Calu3 (cell line): ENCODE measurements around the gene MINDY1. TPM values are rescaled to one million over a fixed set of nuclear protein-coding genes. Genes with fewer than 3 reads are reported as not detected.

Source experiments
- BruUV-seq: library from RNA; stranded (reverse); fragments of 400-500 nt; replicated peaks from 2 replicates; lab custom pipeline; 2021; lab: Mats Ljungman, UMichigan
- CTCF ChIA-PET: fragments of 300-600 bp; sonication (Branson Sonifier 250); formaldehyde crosslinking; loops from one replicate; lab custom pipeline; 2022; ENCODE audit warnings: antibody characterized with exemption; lab: Charles Lee
- DNase-seq: peaks from one replicate; pipeline ENCODE4 v3.0.0; 2022
- H3K27ac Mint-ChIP-seq: one replicate; pipeline ENCODE4 v1.8.0; 2022; ENCODE audit warnings: mixed read lengths; ENCODE audit not compliant: unreplicated experiment
- H3K27me3 Mint-ChIP-seq: one replicate; pipeline ENCODE4 v1.8.0; 2022; ENCODE audit warnings: mixed read lengths; ENCODE audit not compliant: unreplicated experiment
- H3K36me3 Mint-ChIP-seq: one replicate; pipeline ENCODE4 v1.8.0; 2022; ENCODE audit warnings: mild to moderate bottlenecking, moderate library complexity, mixed read lengths; ENCODE audit not compliant: insufficient read depth, unreplicated experiment
- H3K4me1 Mint-ChIP-seq: one replicate; pipeline ENCODE4 v1.8.0; 2022; ENCODE audit warnings: mild to moderate bottlenecking, low read depth, mixed read lengths; ENCODE audit not compliant: unreplicated experiment
- H3K4me3 Mint-ChIP-seq: one replicate; pipeline ENCODE4 v1.8.0; 2022; ENCODE audit warnings: mild to moderate bottlenecking, low read depth, moderate library complexity, mixed read lengths; ENCODE audit not compliant: unreplicated experiment
- H3K9me3 Mint-ChIP-seq: one replicate; pipeline ENCODE4 v1.8.0; 2022; ENCODE audit warnings: low read depth, mixed read lengths; ENCODE audit not compliant: unreplicated experiment
- intact Hi-C: fragments of 100-400 bp; cut with micrococcal nuclease; formaldehyde crosslinking; loops from one replicate; pipeline ENCODE4 v1.10.0; 2022; ENCODE audit not compliant: unreplicated experiment
- total RNA-seq: library from RNA; stranded (reverse); gene quantifications from 2 replicates; pipeline ENCODE4 v1.2.3, GENCODE V29; 2022
- TF ChIP-seq, protein P1 (sequence below): fragments of 200-600 bp; IDR thresholded peaks from one replicate; pipeline ENCODE4 v1.8.0; 2022; ENCODE audit warnings: antibody characterized with exemption; ENCODE audit not compliant: unreplicated experiment

Gene MINDY1
- total RNA-seq, 1 experiment from 2014 or later = 17.6 TPM

DNA sequence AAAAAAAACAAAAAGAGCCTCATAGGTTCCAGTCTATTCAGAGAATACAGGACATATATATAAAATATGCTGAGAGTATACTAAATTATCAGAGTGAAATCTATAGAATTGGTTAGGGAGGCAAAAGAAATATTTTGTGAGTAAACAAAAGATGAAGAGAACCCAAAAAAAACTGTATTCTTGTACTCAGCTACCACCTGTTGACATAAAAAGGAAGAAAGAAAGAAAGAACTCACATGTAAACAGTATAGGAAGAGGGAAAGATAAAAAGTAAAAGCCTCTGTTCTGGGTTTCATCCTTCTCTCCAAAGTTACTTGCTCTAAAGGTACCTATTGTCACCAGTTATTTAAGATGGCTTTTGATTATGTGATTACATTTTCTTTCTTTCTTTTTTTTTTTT, 19.8 kb upstream of the MINDY1 start:
- Mint-ChIP-seq H3K4me3 (no peak overlapping the region), H3K27me3 (no peaks in the 10 kb centered on the region), H3K36me3 (peaks cover 10% of the 10 kb centered on the region), H3K27ac (no peak overlapping the region), H3K4me1 (no peaks in the 10 kb centered on the region), H3K9me3 (no peaks in the 10 kb centered on the region)
- no TSS peak for BruUV-seq
- intact Hi-C loops = no loop called here
- TF ChIP-seq, protein P1, sequence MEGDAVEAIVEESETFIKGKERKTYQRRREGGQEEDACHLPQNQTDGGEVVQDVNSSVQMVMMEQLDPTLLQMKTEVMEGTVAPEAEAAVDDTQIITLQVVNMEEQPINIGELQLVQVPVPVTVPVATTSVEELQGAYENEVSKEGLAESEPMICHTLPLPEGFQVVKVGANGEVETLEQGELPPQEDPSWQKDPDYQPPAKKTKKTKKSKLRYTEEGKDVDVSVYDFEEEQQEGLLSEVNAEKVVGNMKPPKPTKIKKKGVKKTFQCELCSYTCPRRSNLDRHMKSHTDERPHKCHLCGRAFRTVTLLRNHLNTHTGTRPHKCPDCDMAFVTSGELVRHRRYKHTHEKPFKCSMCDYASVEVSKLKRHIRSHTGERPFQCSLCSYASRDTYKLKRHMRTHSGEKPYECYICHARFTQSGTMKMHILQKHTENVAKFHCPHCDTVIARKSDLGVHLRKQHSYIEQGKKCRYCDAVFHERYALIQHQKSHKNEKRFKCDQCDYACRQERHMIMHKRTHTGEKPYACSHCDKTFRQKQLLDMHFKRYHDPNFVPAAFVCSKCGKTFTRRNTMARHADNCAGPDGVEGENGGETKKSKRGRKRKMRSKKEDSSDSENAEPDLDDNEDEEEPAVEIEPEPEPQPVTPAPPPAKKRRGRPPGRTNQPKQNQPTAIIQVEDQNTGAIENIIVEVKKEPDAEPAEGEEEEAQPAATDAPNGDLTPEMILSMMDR = no peak
- DNase-seq = no peak
- CTCF ChIA-PET = no interaction called here

DNA sequence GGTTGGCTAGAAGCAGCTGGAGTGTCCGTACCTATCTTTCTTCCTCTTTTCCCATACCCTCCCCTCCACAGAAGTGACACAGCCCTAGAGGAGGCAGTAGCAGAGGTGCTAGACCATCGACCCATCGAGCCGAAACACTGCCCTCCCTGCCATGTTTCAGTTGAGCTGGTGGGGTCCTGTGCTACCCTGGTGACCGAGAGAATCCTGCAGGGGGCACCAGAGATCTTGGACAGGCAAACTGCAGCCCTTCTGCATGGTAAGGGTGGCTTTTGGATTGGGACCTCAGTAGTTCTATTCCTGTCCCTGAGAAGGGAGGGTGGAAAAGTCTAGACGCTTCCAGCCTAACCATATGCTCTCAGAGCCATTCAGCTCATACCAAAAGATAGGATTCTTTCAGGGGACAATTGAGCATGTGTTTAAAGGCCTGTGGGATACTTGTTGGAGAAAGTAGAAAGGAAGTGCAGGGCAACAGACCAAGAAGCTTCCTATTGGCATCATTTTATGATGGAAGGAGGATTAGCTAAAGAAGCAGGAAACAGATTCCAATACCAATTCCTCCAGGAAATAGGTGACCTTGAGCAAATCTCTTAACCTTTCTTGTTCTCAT, 17.9 kb upstream of the MINDY1 start:
- H3K4me1 Mint-ChIP-seq = no peaks in the 10 kb centered on the region
- H3K36me3 Mint-ChIP-seq = peaks cover 10% of the 10 kb centered on the region
- no peak overlapping the region for H3K4me3 Mint-ChIP-seq
- no peaks in the 10 kb centered on the region for H3K27me3 Mint-ChIP-seq
- CTCF ChIA-PET = interaction anchor here (0.6 to 1.6 kb wide), 7 partner anchors 18 to 104 kb away, joined by 3 to 14 read pairs (median 5); partner anchors contain the start of genes C1orf56 and MINDY1
- DNase-seq = peak; percentile 83
- no peaks in the 10 kb centered on the region for H3K9me3 Mint-ChIP-seq
- H3K27ac Mint-ChIP-seq = no peak overlapping the region
- intact Hi-C loops = loop anchor here (2.0 kb wide), 1 partner anchor 132 kb away; the partner anchor contains the start of gene TNFAIP8L2
- TF ChIP-seq, protein P1 = peak; percentile 69
- BruUV-seq = no TSS peak

DNA sequence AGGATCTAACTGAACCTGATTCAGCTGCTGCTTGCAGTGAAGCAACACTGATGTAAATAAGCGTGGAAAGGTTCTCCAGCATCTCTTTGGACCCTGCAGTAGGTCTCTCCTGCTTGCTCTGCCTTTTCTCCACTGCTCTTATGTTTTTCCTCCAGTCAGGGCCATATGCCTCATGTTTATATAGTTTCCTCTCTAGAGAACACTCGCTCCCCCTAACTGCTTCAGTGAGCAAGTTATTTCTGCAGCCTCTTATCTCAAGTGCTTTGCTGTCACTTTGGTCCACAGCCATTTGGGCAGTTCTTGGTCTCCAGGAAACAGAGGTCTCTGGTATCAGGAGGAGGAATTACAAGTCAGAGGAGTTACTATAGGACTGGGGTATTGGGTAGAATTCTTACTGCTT, 6.8 kb upstream of the MINDY1 start:
- Mint-ChIP-seq H3K9me3 (no peaks in the 10 kb centered on the region), H3K27me3 (no peaks in the 10 kb centered on the region), H3K27ac (no peak overlapping the region), H3K4me1 (peaks cover 9% of the 10 kb centered on the region), H3K4me3 (no peak overlapping the region), H3K36me3 (peaks cover 14% of the 10 kb centered on the region)
- no TSS peak for BruUV-seq
- intact Hi-C loops = no loop called here
- TF ChIP-seq, protein P1 = no peak
- CTCF ChIA-PET = no interaction called here
- DNase-seq = no peak

DNA sequence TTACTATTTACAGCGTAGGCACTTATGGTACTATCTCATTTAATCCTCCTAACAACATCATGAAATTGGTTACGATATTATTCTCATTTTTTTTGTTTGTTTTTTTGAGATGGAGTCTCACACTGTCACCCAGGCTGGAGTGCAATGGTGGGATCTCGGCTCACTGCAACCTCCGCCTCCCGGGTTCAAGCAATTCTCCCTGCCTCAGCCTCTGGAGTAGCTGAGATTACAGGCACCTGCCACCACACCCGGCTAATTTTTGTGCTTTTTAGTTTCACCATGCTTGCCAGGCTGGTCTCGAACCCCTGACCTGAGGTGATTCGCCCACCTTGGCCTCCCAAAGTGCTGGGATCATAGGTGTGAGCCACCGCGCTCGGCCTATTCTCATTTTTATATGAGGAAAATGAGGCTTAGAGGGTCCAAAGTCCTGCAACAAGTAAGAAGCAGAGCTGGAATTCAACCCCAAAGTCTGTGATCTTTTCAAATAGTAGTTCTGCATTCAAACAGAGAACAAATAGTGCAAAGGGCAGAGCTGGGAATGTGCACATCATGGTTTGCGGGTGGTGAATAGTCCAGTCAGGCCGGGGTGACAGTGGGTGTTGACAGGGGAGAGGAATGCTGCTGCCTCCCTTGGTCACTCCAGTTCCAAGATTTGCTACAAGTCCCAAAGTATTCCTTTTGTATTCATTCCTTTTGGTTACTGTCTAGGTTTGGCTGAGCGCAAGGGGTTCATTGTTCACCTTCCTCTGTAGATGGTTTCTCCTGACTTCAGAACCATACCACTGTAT, 6.2 kb upstream of the MINDY1 start:
- Mint-ChIP-seq H3K9me3 (no peaks in the 10 kb centered on the region), H3K27ac (no peak overlapping the region), H3K27me3 (no peaks in the 10 kb centered on the region), H3K4me3 (no peak overlapping the region), H3K4me1 (peaks cover 12% of the 10 kb centered on the region), H3K36me3 (peaks cover 20% of the 10 kb centered on the region)
- intact Hi-C loops = no loop called here
- no TSS peak for BruUV-seq
- DNase-seq = no peak
- TF ChIP-seq, protein P1 = no peak
- CTCF ChIA-PET = no interaction called here
